ENCODE results near the gene ARPC2. TPM values are rescaled to one million over a fixed set of nuclear protein-coding genes. Genes with fewer than 3 reads are reported as not detected.
A peak's percentile ranks its signal among the peaks of the same experiment; 100 is the strongest.

ARPC2 gene
- total and polyA plus RNA-seq, 8 donors = 37.4 to 102 (median 55.8) TPM

GRCh38 chr2:218172845-218173244 is 44.1 kb upstream of the ARPC2 start:
- 82 to 91% methylated on average over 2 of the region's 2 CpGs for WGBS, 2 donors

GRCh38 chr2:218179782-218180181 is 37.2 kb upstream of the ARPC2 start:
- H3K36me3 ChIP-seq = no peaks in the 10 kb centered on the region
- intact Hi-C loops (cut with DNase I) = loop anchor here in 1 of 3 donors (5.0 to 10.0 kb wide), 2 partner anchors 83 to 205 kb away; partner anchors contain the start of genes GPBAR1 and SLC11A1

More at GRCh38 chr2:218172845-218173244, 44.1 kb upstream of the ARPC2 start:
- Histone ChIP-seq H3K4me3 (no peak overlapping the region), H3K36me3 (no peaks in the 10 kb centered on the region), H3K9me3 (no peaks in the 10 kb centered on the region), H3K27me3 (no peaks in the 10 kb centered on the region), H3K27ac (no peak overlapping the region), H3K4me1 (no peaks in the 10 kb centered on the region)
- no peak for TF ChIP-seq CTCF (IDR thresholded peaks at IDR 0.05)
- no peak for DNase-seq
- intact Hi-C loops (cut with DNase I) = no loop called here
- no peak for ATAC-seq
- no peak for FAIRE-seq

GRCh38 chr2:218180467-218181114 is 36.4 kb upstream of the ARPC2 start:
- H3K4me3 ChIP-seq = no peak overlapping the region
- intact Hi-C loops (cut with DNase I) = loop anchor here in 1 of 3 donors (5.0 to 10.0 kb wide), 2 partner anchors 82 to 204 kb away; partner anchors contain the start of genes GPBAR1 and SLC11A1
- no peaks in the 10 kb centered on the region for H3K9me3 ChIP-seq
- 53 to 64% methylated on average over 9 of the region's 9 CpGs for whole genome bisulfite sequencing, 2 donors
- FAIRE-seq (no peak), DNase-seq (no peak), ATAC-seq (no peak)
- H3K27me3 ChIP-seq = no peaks in the 10 kb centered on the region
- TF ChIP-seq CTCF (IDR thresholded peaks at IDR 0.05) = no peak
- H3K27ac ChIP-seq = no peak overlapping the region
- no peaks in the 10 kb centered on the region for H3K36me3 ChIP-seq
- no peaks in the 10 kb centered on the region for H3K4me1 ChIP-seq

More at GRCh38 chr2:218179782-218180181, 37.2 kb upstream of the ARPC2 start:
- DNase-seq = no peak
- Histone ChIP-seq H3K27ac (no peak overlapping the region), H3K4me3 (no peak overlapping the region), H3K27me3 (no peaks in the 10 kb centered on the region), H3K4me1 (no peaks in the 10 kb centered on the region), H3K9me3 (no peaks in the 10 kb centered on the region)
- no peak for FAIRE-seq
- no peak for TF ChIP-seq CTCF (IDR thresholded peaks at IDR 0.05)
- WGBS, 2 donors = 85 to 92% methylated on average over 4 of the region's 4 CpGs
- no peak for ATAC-seq

GRCh38 chr2:218184331-218184730 is 32.7 kb upstream of the ARPC2 start:
- WGBS, 2 donors = 87 to 88% methylated on average over 1 of the region's 1 CpG
- H3K4me1 ChIP-seq = peaks cover 0 to 6% (median 0%) of the 10 kb centered on the region in 3 donors
- no peak overlapping the region for H3K4me3 ChIP-seq
- no peaks in the 10 kb centered on the region for H3K36me3 ChIP-seq
- H3K9me3 ChIP-seq = no peaks in the 10 kb centered on the region
- ATAC-seq = no peak
- TF ChIP-seq CTCF (IDR thresholded peaks at IDR 0.05) = no peak
- no peak for DNase-seq
- H3K27ac ChIP-seq = no peak overlapping the region
- FAIRE-seq = no peak
- H3K27me3 ChIP-seq = no peaks in the 10 kb centered on the region
- intact Hi-C loops (cut with DNase I) = loop anchor here in 1 of 3 donors (5.0 to 10.0 kb wide), 2 partner anchors 78 to 200 kb away; partner anchors contain the start of genes GPBAR1 and SLC11A1

- DNase-seq (peak; percentile 63 to 81 (median 68)), FAIRE-seq (no peak), ATAC-seq (peak; percentile 95 to 99 (median 98))
- peak; percentile 68 to 86 (median 78) for TF ChIP-seq CTCF (IDR thresholded peaks at IDR 0.05)
- Histone ChIP-seq H3K27me3 (no peaks in the 10 kb centered on the region), H3K27ac (no peak overlapping the region), H3K4me1 (peaks cover 0 to 6% (median 0%) of the 10 kb centered on the region in 3 donors), H3K36me3 (no peaks in the 10 kb centered on the region), H3K9me3 (no peaks in the 10 kb centered on the region), H3K4me3 (no peak overlapping the region)
- intact Hi-C loops (cut with DNase I) = loop anchor here in 1 of 3 donors (10.0 kb wide), 1 partner anchor 198 kb away; the partner anchor contains the start of gene SLC11A1
- 36 to 37% methylated on average over 8 of the region's 8 CpGs for WGBS, 2 donors
Measured at GRCh38 chr2:218186355-218186766, 30.6 kb upstream of the ARPC2 start.

Data from pancreas (tissue), 10 donors.